Left forelimb (tissue), 1 donor: ENCODE data around the gene KMT2C.
"Not testable (repeated sequence)": the region's sequence is repeated elsewhere in the genome, so short reads cannot be mapped to it uniquely, and the experiment has no call there.

Experiments used
- DNase-seq: peaks from one replicate; pipeline ENCODE4 v3.0.0-alpha.2; 2018; ENCODE audit warnings: low spot score

Gene KMT2C

GRCh38 chr7:152435384-152436110 is at the start of gene KMT2C:
KMT2C (minus strand) TSS chr7:152436003; CDS start chr7:152435786, 217 bp downstream.
- peak; percentile 78 for DNase-seq

- DNase-seq: no peak
Measured at GRCh38 chr7:152481082-152481481, 45.3 kb upstream of the KMT2C start.

GRCh38 chr7:152480664-152481063 is 44.9 kb upstream of the KMT2C start:
- DNase-seq: no peak

GRCh38 chr7:152479595-152479994 is 43.8 kb upstream of the KMT2C start:
- DNase-seq: no peak

- DNase-seq: no peak
Measured at GRCh38 chr7:152478140-152478539, 42.3 kb upstream of the KMT2C start.

- no peak for DNase-seq
Measured at GRCh38 chr7:152477079-152477478, 41.3 kb upstream of the KMT2C start.

GRCh38 chr7:152476551-152476950 is 40.7 kb upstream of the KMT2C start:
- DNase-seq: no peak

- not testable (repeated sequence) for DNase-seq
Measured at GRCh38 chr7:152471023-152471620, 35.3 kb upstream of the KMT2C start.

- not testable (repeated sequence) for DNase-seq
Measured at GRCh38 chr7:152470251-152471022, 34.6 kb upstream of the KMT2C start.

- not testable (repeated sequence) for DNase-seq
Measured at GRCh38 chr7:152469576-152469975, 33.8 kb upstream of the KMT2C start.

GRCh38 chr7:152467225-152467624 is 31.4 kb upstream of the KMT2C start:
- DNase-seq: no peak

GRCh38 chr7:152465119-152465387 is 29.2 kb upstream of the KMT2C start:
- DNase-seq: no peak

- DNase-seq: peak; percentile 92
Measured at GRCh38 chr7:152464312-152465118, 28.7 kb upstream of the KMT2C start.

- peak; percentile 100 for DNase-seq
Measured at GRCh38 chr7:152463709-152464311, 28.0 kb upstream of the KMT2C start.

- DNase-seq: no peak
Measured at GRCh38 chr7:152462995-152463708, 27.3 kb upstream of the KMT2C start.

- no peak for DNase-seq
Measured at GRCh38 chr7:152459724-152460251, 24.0 kb upstream of the KMT2C start.

GRCh38 chr7:152451356-152451755 is 15.6 kb upstream of the KMT2C start:
- DNase-seq: no peak

- DNase-seq: not testable (repeated sequence)
Measured at GRCh38 chr7:152445386-152446008, 9.7 kb upstream of the KMT2C start.

- DNase-seq: no peak
Measured at GRCh38 chr7:152443586-152443985, 7.8 kb upstream of the KMT2C start.

- no peak for DNase-seq
Measured at GRCh38 chr7:152442330-152442835, 6.6 kb upstream of the KMT2C start.
